Hematopoietic multipotent progenitor cell treated with erythropoietin and hydrocortisone succinate and interleukin-3 and kit ligand, for 8 days (in vitro differentiated cells): ENCODE results near the gene ITGAL.

Source experiments
- DNase-seq: peaks from one replicate; pipeline ENCODE4 v3.0.0-alpha.2; 2015

The ITGAL gene

GRCh38 chr16:30472328-30472942 lies at the start of gene ITGAL:
TSS of gene ITGAL (plus strand) at chr16:30472742. CDS start at chr16:30472838, 96 bp downstream.
- peak; percentile 56 for DNase-seq

- DNase-seq = no peak
Observed at GRCh38 chr16:30428055-30428454, 44.5 kb upstream of the ITGAL start.

GRCh38 chr16:30429418-30429677 lies 43.2 kb upstream of the ITGAL start:
- no peak for DNase-seq

- peak; percentile 100 for DNase-seq
Observed at GRCh38 chr16:30429678-30430427, 42.7 kb upstream of the ITGAL start, which contains the start of gene DCTPP1. TSS of gene DCTPP1 (minus strand) at chr16:30430030. CDS start at chr16:30429980, 50 bp downstream.

DNA sequence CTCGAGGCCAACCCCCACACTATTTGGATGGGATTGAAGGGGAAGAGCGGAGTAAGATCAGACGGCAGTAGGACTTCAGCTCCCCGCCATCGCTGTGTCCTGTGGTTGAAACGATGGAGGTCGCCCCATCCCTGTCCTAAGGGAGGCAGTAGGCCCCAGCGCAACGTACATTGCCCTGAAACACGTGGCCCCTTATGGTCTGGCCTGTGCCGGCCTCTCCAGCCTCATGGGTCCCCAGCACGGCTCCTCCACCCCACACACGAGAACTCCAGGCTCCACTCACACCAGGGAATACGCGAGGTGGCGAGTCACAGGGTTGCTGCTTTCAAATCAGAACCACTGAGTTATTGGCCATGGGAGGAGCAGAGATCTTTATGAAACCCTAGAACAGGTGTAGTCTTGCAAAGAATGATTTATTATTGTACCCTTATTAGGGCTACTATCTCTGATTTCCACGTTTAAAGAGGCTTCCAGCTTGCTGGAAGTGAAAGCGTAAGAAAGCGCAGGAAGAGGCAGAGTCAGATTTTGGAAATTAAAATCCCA lies 42.0 kb upstream of the ITGAL start:
- no peak for DNase-seq

GRCh38 chr16:30434852-30435251 lies 37.7 kb upstream of the ITGAL start:
- no peak for DNase-seq

DNA sequence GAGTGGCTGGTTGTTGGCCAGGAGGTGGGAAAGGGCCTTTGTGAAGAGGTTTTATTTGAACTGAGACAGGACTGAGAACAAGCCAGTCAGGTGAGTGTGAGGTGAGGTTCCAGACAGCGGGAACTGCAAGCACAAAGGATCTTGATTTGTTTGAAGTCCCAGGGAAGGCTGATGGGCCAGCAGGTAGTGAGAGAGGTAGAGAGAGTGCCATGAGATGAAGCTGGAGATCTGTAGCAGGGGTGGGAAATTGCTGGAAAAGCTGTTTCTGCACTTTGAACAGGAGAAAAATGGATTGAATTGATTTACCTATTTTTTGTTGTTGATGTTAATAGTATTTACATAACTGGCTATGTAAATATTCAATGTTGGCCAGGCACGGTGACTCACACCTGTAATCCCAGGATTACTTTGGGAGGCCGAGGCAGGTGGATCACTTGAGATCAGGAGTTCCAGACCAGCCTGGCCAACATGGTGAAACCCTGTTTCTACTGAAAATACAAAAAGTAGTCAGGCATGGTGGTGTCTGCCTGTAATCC lies 35.0 kb upstream of the ITGAL start:
- no peak for DNase-seq

GRCh38 chr16:30438835-30439234 lies 33.7 kb upstream of the ITGAL start:
- no peak for DNase-seq

GRCh38 chr16:30439720-30440348 lies 32.7 kb upstream of the ITGAL start:
- DNase-seq = no peak

DNA sequence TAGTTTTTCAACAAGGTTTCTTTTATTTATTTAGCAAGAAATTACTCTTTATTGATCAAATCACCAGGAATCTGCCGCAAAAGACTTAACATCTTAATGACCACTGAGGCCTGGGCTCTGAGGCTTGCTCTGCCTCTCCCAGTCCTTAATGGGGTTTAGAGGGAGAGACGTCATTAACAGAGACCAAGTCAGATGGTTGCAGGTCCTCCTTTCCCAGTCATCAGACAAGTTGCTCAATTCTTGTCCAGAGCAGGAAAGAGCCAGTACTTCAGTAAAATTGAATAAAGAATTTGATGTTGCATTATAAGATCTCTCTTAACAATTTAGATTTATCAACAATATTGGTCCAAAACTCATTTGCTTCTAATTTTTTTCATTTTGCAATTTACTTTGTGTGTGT lies 28.9 kb upstream of the ITGAL start:
- DNase-seq = no peak

DNA sequence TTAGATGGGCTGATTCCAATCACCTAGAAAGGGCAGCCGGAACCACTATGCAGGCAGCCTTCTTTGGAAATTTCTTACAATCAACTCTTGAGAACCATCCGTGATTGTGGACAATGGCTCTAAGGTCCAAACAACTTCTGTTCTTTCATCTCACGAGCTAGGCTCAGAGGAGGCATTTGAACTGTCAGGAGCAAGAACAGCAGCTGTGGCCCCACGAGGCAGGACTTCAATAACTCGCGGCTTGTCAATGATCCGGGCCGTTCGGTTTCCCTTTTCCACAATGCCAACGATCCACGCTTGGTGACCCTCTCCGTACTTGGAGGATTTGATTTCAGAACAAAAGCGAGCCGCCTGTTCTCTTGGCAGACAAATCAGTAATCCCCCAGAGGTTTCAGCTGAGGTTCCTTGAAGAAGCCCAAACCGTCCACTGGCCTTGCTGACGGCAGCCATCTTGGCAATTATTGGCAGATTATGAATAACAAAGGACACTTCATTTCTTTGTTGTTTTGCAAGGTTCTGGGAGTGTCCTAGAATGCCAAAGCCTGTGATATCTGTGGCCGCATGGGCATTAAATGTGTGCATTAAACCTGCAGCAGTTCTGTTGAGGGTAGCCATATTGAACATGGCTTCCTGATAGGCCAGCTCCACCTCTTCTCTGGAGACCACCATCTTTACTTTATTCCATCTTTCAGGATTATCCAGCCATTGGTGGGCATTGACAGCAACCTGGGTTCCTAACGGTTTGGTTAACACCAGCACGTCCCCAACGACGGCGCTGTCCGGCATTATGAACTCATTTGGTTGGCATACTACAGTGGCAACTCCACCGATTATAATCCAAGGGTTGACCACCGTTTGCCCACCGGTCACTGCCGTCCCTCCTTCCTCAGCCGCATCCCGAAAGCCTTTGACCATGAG lies 28.1 kb upstream of the ITGAL start:
- DNase-seq = no peak

- no peak for DNase-seq
Observed at GRCh38 chr16:30445149-30445407, 27.5 kb upstream of the ITGAL start.

DNA sequence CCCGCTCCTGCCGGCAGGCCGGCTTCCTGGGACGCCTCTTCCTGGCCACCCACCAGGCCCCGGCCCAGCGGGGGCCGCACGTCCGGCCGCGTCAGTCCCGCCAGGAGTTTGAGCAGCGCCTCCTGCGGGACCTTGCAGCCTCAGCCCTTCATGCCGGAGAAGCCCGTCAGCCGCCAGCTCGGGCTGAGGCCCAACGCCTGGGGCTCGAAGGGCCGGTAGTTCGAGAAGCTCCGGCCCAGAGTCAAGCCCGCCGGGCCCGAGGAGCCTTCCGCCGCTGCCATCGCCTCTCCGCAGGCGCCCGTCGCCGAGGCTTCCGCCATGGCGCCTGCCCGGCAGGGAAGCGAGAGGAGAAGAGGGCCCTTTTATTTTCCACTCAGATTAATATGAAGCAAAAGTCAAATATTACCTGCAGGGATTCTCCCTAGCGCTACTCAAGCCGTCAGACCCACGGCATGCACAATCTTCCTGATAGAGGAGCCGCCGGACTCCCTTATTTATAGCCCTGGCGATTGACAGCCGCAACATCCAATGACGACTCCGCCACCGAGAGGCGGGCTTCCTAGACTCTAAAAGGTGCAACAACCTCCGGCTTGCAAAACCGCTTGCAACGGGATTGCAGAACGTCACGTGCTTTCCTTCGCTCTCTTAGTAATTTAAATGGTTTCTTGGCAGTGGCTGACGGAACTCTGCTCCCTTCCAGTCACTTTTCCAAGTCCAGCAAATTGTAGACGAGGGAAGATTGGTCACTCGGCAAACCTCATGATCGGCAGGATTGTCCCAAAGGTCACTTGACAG lies 26.9 kb upstream of the ITGAL start, which contains the start of gene SEPHS2:
SEPHS2 (minus strand) TSS at position 467 of the 795 bp plus-strand sequence; CDS start at position 320, 147 bp downstream.
- peak; percentile 99 for DNase-seq

- DNase-seq = no peak
Observed at GRCh38 chr16:30446203-30446595, 26.3 kb upstream of the ITGAL start.

GRCh38 chr16:30447512-30448226 lies 24.9 kb upstream of the ITGAL start:
- no peak for DNase-seq

DNA sequence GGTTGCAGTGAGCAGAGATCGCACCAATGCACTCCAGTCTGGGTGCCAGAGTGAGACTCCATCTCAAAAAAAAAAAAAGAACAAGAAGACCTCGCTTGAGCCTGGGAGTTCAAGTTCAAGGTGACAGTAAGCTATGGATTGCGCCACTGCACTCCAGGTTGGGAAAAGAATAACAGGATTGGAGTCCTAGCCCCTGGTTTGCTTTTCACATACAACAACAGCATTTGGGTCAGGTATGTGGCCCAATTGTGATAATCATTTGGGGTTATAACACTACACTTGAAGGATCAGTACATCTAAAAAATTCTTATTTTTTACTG lies 23.5 kb upstream of the ITGAL start:
- no peak for DNase-seq

DNA sequence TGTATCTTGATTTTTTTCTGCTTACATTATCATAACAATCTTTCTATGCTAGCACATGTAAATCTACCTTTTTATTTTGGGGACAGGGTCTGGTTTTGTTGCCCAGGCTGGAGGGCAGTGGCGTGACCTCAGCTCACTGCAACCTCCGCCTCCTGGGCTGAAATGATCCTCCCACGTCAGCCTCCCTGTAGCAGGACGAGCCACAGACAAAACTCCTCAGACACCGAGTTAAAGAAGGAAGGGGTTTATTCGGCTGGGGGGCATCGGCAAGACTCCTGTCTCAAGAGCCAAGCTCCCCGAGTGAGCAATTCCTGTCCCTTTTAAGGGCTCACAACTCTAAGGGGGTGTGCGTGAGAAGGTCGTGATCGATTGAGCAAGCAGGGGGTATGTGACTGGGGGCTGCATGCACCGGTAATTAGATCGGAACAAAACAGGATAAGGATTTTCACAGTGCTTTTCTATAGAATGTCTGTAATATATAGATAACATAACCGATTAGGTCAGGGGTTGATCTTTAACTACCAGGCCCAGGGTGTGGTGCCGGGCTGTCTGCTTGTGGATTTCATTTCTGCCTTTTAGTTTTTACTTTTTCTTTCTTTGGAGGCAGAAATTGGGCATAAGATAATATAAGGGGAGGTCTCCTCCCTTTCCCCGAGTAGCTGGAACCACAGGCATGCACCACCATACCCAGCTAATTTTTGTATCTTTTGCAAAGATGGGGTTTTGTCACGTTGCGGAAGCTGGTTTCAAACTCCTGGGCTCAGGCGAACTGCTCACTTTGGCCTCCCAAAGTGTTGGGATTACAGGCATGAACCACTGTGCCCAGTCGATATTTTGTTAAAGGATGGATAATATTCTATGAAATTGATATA lies 19.6 kb upstream of the ITGAL start:
- DNase-seq = peak; percentile 59

DNA sequence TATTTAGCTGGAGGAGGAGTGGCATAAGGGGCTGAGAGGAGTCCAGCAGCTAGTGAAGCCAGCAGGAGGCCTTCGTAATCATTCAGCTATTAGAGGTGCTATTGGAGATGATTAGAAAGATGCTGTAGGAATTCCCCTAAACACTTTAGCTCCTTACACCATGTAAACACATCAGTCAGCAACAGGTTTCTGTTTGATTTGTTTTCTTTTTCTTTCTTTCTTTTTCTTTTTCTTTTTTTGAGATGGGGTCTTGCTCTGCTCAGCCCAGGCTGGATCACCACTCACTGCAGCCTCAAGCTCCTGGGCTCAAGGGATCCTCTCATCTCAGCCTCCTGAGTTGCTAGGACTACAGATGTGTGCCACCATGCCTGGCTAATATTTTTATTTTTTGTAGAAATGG lies 16.2 kb upstream of the ITGAL start:
- no peak for DNase-seq

- no peak for DNase-seq
Observed at GRCh38 chr16:30457256-30457655, 15.3 kb upstream of the ITGAL start.
